Upper lobe of left lung (tissue), 4 donors: Measurements from ENCODE around the gene SPTLC3.

Experiments used
- CTCF ChIP-seq, 6 experiments: fragments of 450-650 bp in 4 of 6; fragments of 200-600 bp in 2 of 6; sonication (generic) in 2 of 6; IDR thresholded peaks; one replicate each; pipeline ENCODE4 v1.5.1; 2016 to 2019; ENCODE audit warnings: antibody characterized with exemption in 6 of 6
- EP300 ChIP-seq, 4 donors: sonication (generic); formaldehyde crosslinking; IDR thresholded peaks; one replicate each; pipeline ENCODE4 v1.5.1; 2017; ENCODE audit warnings: antibody characterized with exemption in 4 of 4, control low read depth in 2 of 4
- POLR2A ChIP-seq, 4 donors: fragments of 450-650 bp; IDR thresholded peaks; one replicate each; pipeline ENCODE4 v1.5.1; 2016 to 2017; ENCODE audit warnings: antibody characterized with exemption in 4 of 4, mild to moderate bottlenecking in 2 of 4
- POLR2AphosphoS5 ChIP-seq, 2 donors: sonication (generic); formaldehyde crosslinking; IDR thresholded peaks; one replicate each; pipeline ENCODE4 v1.5.1; 2017; ENCODE audit warnings: antibody characterized with exemption in 2 of 2

DNA sequence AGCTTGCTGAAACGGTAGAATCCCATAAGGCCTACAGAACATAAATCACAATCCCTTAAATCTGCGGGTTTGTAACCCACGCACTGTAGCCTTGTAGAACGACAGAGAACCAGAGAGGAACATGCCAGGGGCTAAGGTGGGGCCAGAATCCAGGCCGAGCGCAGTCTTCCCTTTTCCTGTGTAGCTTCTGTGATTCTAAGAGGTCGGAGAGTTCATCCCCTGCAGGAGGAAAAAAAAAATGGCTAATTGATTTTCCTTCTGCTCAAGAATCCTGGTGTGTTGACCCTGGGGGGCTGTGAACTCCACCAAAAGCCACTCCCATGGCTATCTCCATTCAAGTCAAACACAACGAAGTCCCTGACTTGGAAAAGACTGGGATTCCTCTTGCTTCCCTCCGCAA, 96.3 kb downstream of the SPTLC3 start:
- no peak for TF ChIP-seq POLR2AphosphoS5 (IDR thresholded peaks at IDR 0.05)
- no peak for TF ChIP-seq CTCF (IDR thresholded peaks at IDR 0.05)
- no peak for TF ChIP-seq POLR2A (IDR thresholded peaks at IDR 0.05)
- no peak for TF ChIP-seq EP300 (IDR thresholded peaks at IDR 0.05)
